ENCODE results near the gene ARHGAP15. TPM values are rescaled to one million over a fixed set of nuclear protein-coding genes. Genes with fewer than 3 reads are reported as not detected.

The ARHGAP15 gene
- total and polyA plus RNA-seq, 2 experiments from 2014 or later: 0.26 TPM; not detected in 1

DNA sequence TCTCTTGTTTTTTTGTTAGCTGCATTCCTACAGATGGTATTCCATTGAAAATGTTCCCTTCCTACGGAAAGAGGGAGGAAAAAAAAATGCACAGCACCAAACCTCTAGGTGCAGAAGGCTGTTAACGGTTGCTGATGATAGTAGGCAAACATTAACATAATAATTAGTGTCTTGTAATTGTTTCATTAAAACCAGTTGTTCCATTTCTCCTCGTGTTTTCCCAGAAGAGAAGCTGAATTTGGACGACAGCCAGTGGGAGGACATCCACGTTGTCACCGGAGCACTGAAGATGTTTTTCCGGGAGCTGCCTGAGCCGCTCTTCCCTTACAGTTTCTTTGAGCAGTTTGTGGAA lies 494.7 kb downstream of the ARHGAP15 start:
- Histone ChIP-seq H3K9me2 (ENCODE audit: insufficient read depth) (0 out of 2 replicates have a peak, but pooled peaks cover 4% of the 10 kb centered on the region), H3K79me2 (replicated peaks; ENCODE audit: insufficient read depth) (no peaks in the 10 kb centered on the region), H3K27me3 (ENCODE audit: insufficient read depth) (no peaks in the 10 kb centered on the region), H3K27ac (ENCODE audit: low read depth) (no peak overlapping the region), H3K4me1 (ENCODE audit: insufficient read depth) (no peaks in the 10 kb centered on the region), H2AFZ (no peak overlapping the region), H4K20me1 (replicated peaks; ENCODE audit: insufficient read depth) (no peaks in the 10 kb centered on the region), H3K4me2 (no peak overlapping the region), H3K4me3 (no peak overlapping the region), H3F3A (replicated peaks; ENCODE audit: low read depth) (no peaks in the 10 kb centered on the region), H3K36me3 (ENCODE audit: insufficient read depth) (no peaks in the 10 kb centered on the region)
- Mint-ChIP-seq H3K4me3 (no peak overlapping the region), H3K36me3 (ENCODE audit: low read depth) (peaks cover 2% of the 10 kb centered on the region; the same call in 1 of the 3 replicates), H3K4me1 (no peaks in the 10 kb centered on the region; the same call in 1 of the 3 replicates), H3K27me3 (ENCODE audit: insufficient read depth, low read depth, poor library complexity) (no peaks in the 10 kb centered on the region), H3K27ac (no peak overlapping the region), H3K9me3 (peaks cover 5% of the 10 kb centered on the region; the same call in 1 of the 3 replicates)
- DNase-seq (ENCODE audit: low spot score): no peak
- ATAC-seq: no peak
- TF ChIP-seq NANOG (IDR thresholded peaks at IDR 0.05; ENCODE audit: borderline replicate concordance) (no peak), STAT1 (IDR thresholded peaks at IDR 0.05; ENCODE audit: unreplicated experiment) (no peak), ZNF331 (CRISPR knock-in tag; IDR thresholded peaks at IDR 0.05; ENCODE audit: low read depth) (no peak)

- H3K36me3 ChIP-seq (ENCODE audit: insufficient read depth): no peaks in the 10 kb centered on the region
- H4K20me1 ChIP-seq (replicated peaks; ENCODE audit: insufficient read depth): no peaks in the 10 kb centered on the region
- H3K36me3 Mint-ChIP-seq (ENCODE audit: low read depth): peaks cover 2% of the 10 kb centered on the region; the same call in 1 of the 3 replicates
- no peaks in the 10 kb centered on the region for H3K4me1 Mint-ChIP-seq
- no peak overlapping the region for H3K27ac Mint-ChIP-seq
- H3K4me3 ChIP-seq: no peak overlapping the region
- no peaks in the 10 kb centered on the region for H3K4me1 ChIP-seq (ENCODE audit: insufficient read depth)
- peaks cover 5% of the 10 kb centered on the region; the same call in 1 of the 3 replicates for H3K9me3 Mint-ChIP-seq
- 0 out of 2 replicates have a peak, but pooled peaks cover 4% of the 10 kb centered on the region for H3K9me2 ChIP-seq (ENCODE audit: insufficient read depth)
- no peak for DNase-seq (ENCODE audit: low spot score)
- no peak overlapping the region for H3K4me2 ChIP-seq
- no peaks in the 10 kb centered on the region for H3K27me3 ChIP-seq (ENCODE audit: insufficient read depth)
- no peaks in the 10 kb centered on the region for H3K27me3 Mint-ChIP-seq (ENCODE audit: insufficient read depth, low read depth, poor library complexity)
- no peak overlapping the region for H3K27ac ChIP-seq (ENCODE audit: low read depth)
- H3K79me2 ChIP-seq (replicated peaks; ENCODE audit: insufficient read depth): no peaks in the 10 kb centered on the region
- no peak overlapping the region for H2AFZ ChIP-seq
- no peak overlapping the region for H3K4me3 Mint-ChIP-seq
- ATAC-seq: no peak
- no peaks in the 10 kb centered on the region for H3F3A ChIP-seq (replicated peaks; ENCODE audit: low read depth)
- TF ChIP-seq ETS1 (IDR thresholded peaks at IDR 0.05) (no peak), EZH2phosphoT487 (IDR thresholded peaks at IDR 0.05; ENCODE audit: unreplicated experiment) (no peak), ZNF462 (CRISPR knock-in tag; IDR thresholded peaks at IDR 0.05) (no peak), CREB1 (CRISPR knock-in tag; IDR thresholded peaks at IDR 0.05; ENCODE audit: low read depth) (no peak), ZNF114 (CRISPR knock-in tag; IDR thresholded peaks at IDR 0.05) (no peak), NANOG (IDR thresholded peaks at IDR 0.05; ENCODE audit: borderline replicate concordance) (no peak), POLR2AphosphoS5 (IDR thresholded peaks at IDR 0.05; ENCODE audit: low read depth) (no peak), ZNF331 (CRISPR knock-in tag; IDR thresholded peaks at IDR 0.05; ENCODE audit: low read depth) (no peak)
- TF ChIP-seq, protein P1, sequence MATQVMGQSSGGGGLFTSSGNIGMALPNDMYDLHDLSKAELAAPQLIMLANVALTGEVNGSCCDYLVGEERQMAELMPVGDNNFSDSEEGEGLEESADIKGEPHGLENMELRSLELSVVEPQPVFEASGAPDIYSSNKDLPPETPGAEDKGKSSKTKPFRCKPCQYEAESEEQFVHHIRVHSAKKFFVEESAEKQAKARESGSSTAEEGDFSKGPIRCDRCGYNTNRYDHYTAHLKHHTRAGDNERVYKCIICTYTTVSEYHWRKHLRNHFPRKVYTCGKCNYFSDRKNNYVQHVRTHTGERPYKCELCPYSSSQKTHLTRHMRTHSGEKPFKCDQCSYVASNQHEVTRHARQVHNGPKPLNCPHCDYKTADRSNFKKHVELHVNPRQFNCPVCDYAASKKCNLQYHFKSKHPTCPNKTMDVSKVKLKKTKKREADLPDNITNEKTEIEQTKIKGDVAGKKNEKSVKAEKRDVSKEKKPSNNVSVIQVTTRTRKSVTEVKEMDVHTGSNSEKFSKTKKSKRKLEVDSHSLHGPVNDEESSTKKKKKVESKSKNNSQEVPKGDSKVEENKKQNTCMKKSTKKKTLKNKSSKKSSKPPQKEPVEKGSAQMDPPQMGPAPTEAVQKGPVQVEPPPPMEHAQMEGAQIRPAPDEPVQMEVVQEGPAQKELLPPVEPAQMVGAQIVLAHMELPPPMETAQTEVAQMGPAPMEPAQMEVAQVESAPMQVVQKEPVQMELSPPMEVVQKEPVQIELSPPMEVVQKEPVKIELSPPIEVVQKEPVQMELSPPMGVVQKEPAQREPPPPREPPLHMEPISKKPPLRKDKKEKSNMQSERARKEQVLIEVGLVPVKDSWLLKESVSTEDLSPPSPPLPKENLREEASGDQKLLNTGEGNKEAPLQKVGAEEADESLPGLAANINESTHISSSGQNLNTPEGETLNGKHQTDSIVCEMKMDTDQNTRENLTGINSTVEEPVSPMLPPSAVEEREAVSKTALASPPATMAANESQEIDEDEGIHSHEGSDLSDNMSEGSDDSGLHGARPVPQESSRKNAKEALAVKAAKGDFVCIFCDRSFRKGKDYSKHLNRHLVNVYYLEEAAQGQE (IDR thresholded peaks at IDR 0.05; ENCODE audit: unreplicated experiment): no peak
Observed at GRCh38 chr2:143629340-143629739, 500.1 kb downstream of the ARHGAP15 start.

Measured in GM23338 (cell line).